Brain microvascular endothelial cell (primary cell): Measurements from ENCODE around the gene CAMP.
A peak's percentile ranks its signal among the peaks of the same experiment; 100 is the strongest.

Experiments
- DNase-seq: peaks from one replicate; pipeline ENCODE4 v3.0.0-alpha.2; 2020
- H3K27ac ChIP-seq: fragments of 250-450 bp; sonication (Bioruptor Pico); 2 replicates; pipeline ENCODE4 v1.5.1; 2020; ENCODE audit warnings: mild to moderate bottlenecking, moderate library complexity
- H3K27me3 ChIP-seq: fragments of 250-450 bp; sonication (Bioruptor Pico); replicated peaks from 2 replicates; pipeline ENCODE4 v1.5.1; 2020; ENCODE audit warnings: mild to moderate bottlenecking
- H3K36me3 ChIP-seq: fragments of 250-450 bp; sonication (Bioruptor Pico); replicated peaks from 2 replicates; pipeline ENCODE4 v1.5.1; 2020; ENCODE audit warnings: mild to moderate bottlenecking
- H3K4me3 ChIP-seq: 2 replicates; pipeline ENCODE4 v1.5.1; 2011; ENCODE audit warnings: low read depth, mild to moderate bottlenecking, control low read depth, low read length, moderate library complexity
- CTCF ChIP-seq: IDR thresholded peaks from 2 replicates; pipeline ENCODE4 v1.5.1; 2011; ENCODE audit warnings: low read depth, mild to moderate bottlenecking, moderate library complexity, low read length, control low read depth, inconsistent platforms; ENCODE audit errors: missing control alignments
- in situ Hi-C: cut with HindIII; loops from 2 replicates; pipeline ENCODE4 v1.10.0; 2017; ENCODE audit warnings: low sequenced_read_pairs, low pct_ligation_motif_present

Gene CAMP

DNA sequence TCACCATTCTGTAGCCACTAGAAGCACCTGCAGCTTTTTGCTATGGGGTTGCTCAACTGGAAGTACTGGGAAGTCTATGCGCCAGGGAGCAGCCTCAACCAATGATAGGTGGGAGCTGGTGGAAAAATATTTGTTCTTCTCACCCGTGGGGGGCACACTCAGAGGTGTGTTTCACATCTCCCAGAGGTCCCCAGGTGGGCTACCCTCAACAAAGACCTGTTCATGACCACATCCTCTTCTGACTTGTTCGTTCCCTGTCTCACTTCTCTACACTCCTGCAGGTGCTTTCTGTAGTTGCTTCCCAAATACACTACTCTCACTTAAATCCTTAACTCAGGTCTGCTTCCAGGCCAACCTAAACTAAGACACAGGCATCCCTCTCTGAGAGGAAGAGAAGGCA lies 3.6 kb downstream of the CAMP start:
- in situ Hi-C loops, result no loop called here
- H3K27me3 ChIP-seq, result peaks cover 2% of the 10 kb centered on the region
- no peak for TF ChIP-seq CTCF
- H3K36me3 ChIP-seq, result no peaks in the 10 kb centered on the region
- DNase-seq, result no peak
- no peak overlapping the region for H3K4me3 ChIP-seq
- H3K27ac ChIP-seq, result no peak overlapping the region

GRCh38 chr3:48232232-48232631 lies 8.9 kb downstream of the CAMP start:
- H3K27me3 ChIP-seq, result no peaks in the 10 kb centered on the region
- no peaks in the 10 kb centered on the region for H3K36me3 ChIP-seq
- TF ChIP-seq CTCF, result no peak
- H3K27ac ChIP-seq, result no peak overlapping the region
- no peak for DNase-seq
- H3K4me3 ChIP-seq, result no peak overlapping the region
- in situ Hi-C loops, result no loop called here

DNA sequence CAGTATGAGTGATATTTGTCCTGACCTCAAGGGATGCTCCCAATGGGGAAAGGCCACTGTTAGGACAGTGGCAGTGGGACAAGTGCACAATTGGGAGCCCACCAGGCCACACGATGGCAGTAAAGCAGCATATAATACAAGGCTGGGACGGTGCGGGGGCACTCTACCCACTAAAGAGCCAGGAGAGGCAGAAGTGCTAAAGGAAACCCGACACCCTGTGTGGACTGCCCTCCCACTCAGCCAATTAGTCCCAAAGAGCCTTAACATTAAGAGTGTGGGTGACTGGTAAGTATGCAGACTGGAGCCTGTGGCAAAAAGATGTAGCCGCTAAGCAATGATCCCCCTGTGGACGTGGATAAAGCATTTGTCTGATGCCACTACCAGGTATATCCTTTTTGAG lies 9.4 kb downstream of the CAMP start:
- peak; percentile 77 for TF ChIP-seq CTCF
- peak overlapping the region; percentile 20 for H3K4me3 ChIP-seq
- H3K36me3 ChIP-seq, result no peaks in the 10 kb centered on the region
- DNase-seq, result peak; percentile 47
- no peak overlapping the region for H3K27ac ChIP-seq
- in situ Hi-C loops, result no loop called here
- H3K27me3 ChIP-seq, result no peaks in the 10 kb centered on the region

- no peak for DNase-seq
- in situ Hi-C loops, result no loop called here
- no peaks in the 10 kb centered on the region for H3K27me3 ChIP-seq
- H3K4me3 ChIP-seq, result no peak overlapping the region
- H3K27ac ChIP-seq, result no peak overlapping the region
- H3K36me3 ChIP-seq, result no peaks in the 10 kb centered on the region
- TF ChIP-seq CTCF, result no peak
Observed at GRCh38 chr3:48233542-48233941, 10.2 kb downstream of the CAMP start.

GRCh38 chr3:48236531-48236930 lies 13.2 kb downstream of the CAMP start:
- no peak for DNase-seq
- no peak overlapping the region for H3K4me3 ChIP-seq
- H3K27ac ChIP-seq, result no peak overlapping the region
- H3K27me3 ChIP-seq, result no peaks in the 10 kb centered on the region
- H3K36me3 ChIP-seq, result no peaks in the 10 kb centered on the region
- no peak for TF ChIP-seq CTCF
- in situ Hi-C loops, result no loop called here

DNA sequence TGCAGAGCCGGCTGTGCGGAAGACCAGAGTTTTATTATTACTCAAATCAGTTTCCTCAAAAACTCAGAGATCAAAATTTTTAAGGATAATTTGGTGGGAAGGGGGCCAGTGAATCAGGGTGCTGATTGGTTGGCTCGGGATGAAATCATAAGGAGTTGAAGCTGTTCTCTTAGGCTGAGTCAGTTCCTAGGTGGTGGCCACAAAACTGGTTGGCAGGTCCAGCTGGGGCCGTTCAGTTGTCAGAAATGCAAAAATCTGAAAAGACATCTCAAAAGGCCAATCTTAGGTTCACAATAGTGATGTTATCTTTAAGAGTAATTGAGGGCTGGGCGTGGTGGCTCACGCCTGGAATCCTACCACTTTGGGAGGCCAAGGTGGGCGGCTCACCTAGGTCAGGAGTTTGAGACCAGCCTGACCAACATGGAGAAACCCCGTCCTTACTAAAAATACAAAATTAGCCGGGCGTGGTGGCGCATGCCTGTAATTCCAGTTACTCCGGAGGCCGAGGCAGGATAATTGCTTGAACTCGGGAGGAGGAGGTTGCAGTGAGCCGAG lies 15.3 kb downstream of the CAMP start:
- no peak for TF ChIP-seq CTCF
- no peak overlapping the region for H3K4me3 ChIP-seq

More for the DNA sequence above, 15.3 kb downstream of the CAMP start:
- Histone ChIP-seq H3K27me3 (no peaks in the 10 kb centered on the region), H3K27ac (no peak overlapping the region), H3K36me3 (no peaks in the 10 kb centered on the region)
- in situ Hi-C loops, result no loop called here
- DNase-seq, result no peak
